HCT116 (cell line): ENCODE results near the gene CA12. TPM values are rescaled to one million over a fixed set of nuclear protein-coding genes. Genes with fewer than 3 reads are reported as not detected.

Source experiments
- ATAC-seq: fragments of 200-7000 bp; cut with Tn5 transposase; 2 replicates; pipeline ENCODE4 v1.9.1; 2020; ENCODE audit warnings: mild to moderate bottlenecking, moderate library complexity
- BruUV-seq: library from RNA; stranded (reverse); fragments of 400-500 nt; replicated peaks from 2 replicates; lab custom pipeline; 2021; lab: Mats Ljungman, UMichigan
- CTCF ChIA-PET: fragments of 300-600 bp; sonication (Branson Sonifier 250); formaldehyde crosslinking; loops from one replicate; lab custom pipeline; 2021; ENCODE audit warnings: antibody characterized with exemption; lab: Charles Lee
- POLR2A ChIA-PET: fragments of 300-600, 350-600 bp; sonication (Branson Sonifier 250); formaldehyde crosslinking; loops from one replicate; lab custom pipeline; 2021; ENCODE audit warnings: antibody characterized with exemption; lab: Charles Lee
- RAD21 ChIA-PET, 2 experiments: fragments of 300-600 bp; sonication (Branson Sonifier 250); formaldehyde crosslinking; loops; one replicate each; lab custom pipeline; 2023; ENCODE audit warnings: low total read pairs in 2 of 2; ENCODE audit not compliant: uncharacterized antibody in 2 of 2, unreplicated experiment in 2 of 2, low non-redundant PET in 1 of 2; lab: Charles Lee
- DNase-seq: peaks from one replicate; pipeline ENCODE4 v3.0.0-alpha.2; 2010; ENCODE audit warnings: low read depth, low spot score
- H2AFZ ChIP-seq: fragments of 200-600 bp; shearing (Covaris generic), sonication (generic); 2 replicates; pipeline ENCODE4 v1.6.1; 2017; ENCODE audit warnings: low read depth, mixed run types, mixed read lengths, antibody characterized with exemption, low read length; ENCODE audit not compliant: poor library complexity, severe bottlenecking
- H3K27ac ChIP-seq: 2 replicates; pipeline ENCODE4 v1.5.1; 2012; ENCODE audit warnings: low read depth, low read length
- H3K27me3 ChIP-seq: fragments of 200-600 bp; sonication (generic); 2 replicates; pipeline ENCODE4 v1.6.1; 2016; ENCODE audit warnings: mixed run types, low read length, mixed read lengths; ENCODE audit not compliant: insufficient read depth
- H3K36me3 ChIP-seq, 2 experiments: fragments of 200-500 bp in 1 of 2; fragments of 200-600 bp in 1 of 2; sonication (Bioruptor generic) in 1 of 2; sonication (generic) in 1 of 2; 2 replicates each; pipeline versions ENCODE4 v1.5.1 to v1.6.1; 2014 to 2016; ENCODE audit warnings: low read length in 2 of 2, inconsistent platforms in 1 of 2, mixed read lengths in 1 of 2, mixed run types in 1 of 2; ENCODE audit not compliant: insufficient read depth in 2 of 2, control insufficient read depth in 1 of 2
- H3K4me1 ChIP-seq, 2 experiments: fragments of 200-600 bp in 1 of 2; sonication (generic) in 1 of 2; 2 replicates each; pipeline versions ENCODE4 v1.5.1 to v1.6.1; 2012 to 2017; ENCODE audit warnings: low read length in 2 of 2, inconsistent platforms in 1 of 2, mild to moderate bottlenecking in 1 of 2, mixed read lengths in 1 of 2, mixed run types in 1 of 2, moderate library complexity in 1 of 2; ENCODE audit not compliant: insufficient read depth in 2 of 2, control insufficient read depth in 1 of 2
- H3K4me2 ChIP-seq: fragments of 200-600 bp; sonication (generic); 2 replicates; pipeline ENCODE4 v1.6.1; 2017; ENCODE audit warnings: mixed run types, low read length, mixed read lengths
- H3K4me3 ChIP-seq, 2 experiments: fragments of 200-600 bp in 1 of 2; sonication (generic) in 1 of 2; replicated peaks in 1 of 2; 2 replicates each; pipeline ENCODE4 v1.5.1; 2011 to 2016; ENCODE audit warnings: low read length in 2 of 2, control low read depth in 1 of 2, low read depth in 1 of 2, mild to moderate bottlenecking in 1 of 2, mixed read lengths in 1 of 2, mixed run types in 1 of 2
- H3K79me2 ChIP-seq: fragments of 200-600 bp; sonication (generic); 2 replicates; pipeline ENCODE4 v1.6.1; 2017; ENCODE audit warnings: mild to moderate bottlenecking, mixed run types, low read length, moderate library complexity, mixed read lengths; ENCODE audit not compliant: insufficient read depth
- H3K9ac ChIP-seq: fragments of 200-600 bp; sonication (generic); 2 replicates; pipeline ENCODE4 v1.6.1; 2016; ENCODE audit warnings: low read length, mixed read lengths
- H3K9me2 ChIP-seq: fragments of 200-600 bp; sonication (generic), shearing (Covaris generic); 2 replicates; pipeline ENCODE4 v1.6.1; 2017; ENCODE audit warnings: mixed run types, mild to moderate bottlenecking, moderate library complexity; ENCODE audit not compliant: insufficient read depth
- H3K9me3 ChIP-seq, 2 experiments: fragments of 200-500 bp in 1 of 2; fragments of 200-600 bp in 1 of 2; sonication (Bioruptor generic) in 1 of 2; sonication (generic) in 1 of 2; 2 replicates each; pipeline ENCODE4 v1.6.1; 2014 to 2017; ENCODE audit warnings: low read length in 2 of 2, mixed read lengths in 2 of 2, inconsistent platforms in 1 of 2, low read depth in 1 of 2, mild to moderate bottlenecking in 1 of 2, mixed run types in 1 of 2, moderate library complexity in 1 of 2; ENCODE audit not compliant: control insufficient read depth in 1 of 2, insufficient read depth in 1 of 2
- H4K20me1 ChIP-seq: fragments of 200-600 bp; sonication (generic), shearing (Covaris generic); 2 replicates; pipeline ENCODE4 v1.6.1; 2017; ENCODE audit warnings: mixed run types, mild to moderate bottlenecking, moderate library complexity; ENCODE audit not compliant: insufficient read depth
- CBX3 ChIP-seq: IDR thresholded peaks from 2 replicates; pipeline ENCODE4 v1.6.1; 2012; ENCODE audit warnings: low read depth
- CEBPB ChIP-seq: IDR thresholded peaks from 2 replicates; pipeline ENCODE4 v1.6.1; 2012; ENCODE audit warnings: low read depth
- ELF1 ChIP-seq: IDR thresholded peaks from 2 replicates; pipeline ENCODE4 v1.6.1; 2012; ENCODE audit warnings: low read depth, borderline replicate concordance
- FOSL1 ChIP-seq: IDR thresholded peaks from 2 replicates; pipeline ENCODE4 v1.6.1; 2012; ENCODE audit warnings: low read depth
- POLR2A ChIP-seq: IDR thresholded peaks from 2 replicates; pipeline ENCODE4 v1.7.0; 2011; ENCODE audit warnings: borderline replicate concordance; ENCODE audit not compliant: insufficient read depth, insufficient read length; ENCODE audit errors: extremely low read depth
- POLR2AphosphoS5 ChIP-seq: IDR thresholded peaks from 2 replicates; pipeline ENCODE4 v1.6.1; 2011; ENCODE audit warnings: mild to moderate bottlenecking, low read depth, low read length, moderate library complexity
- RAD21 ChIP-seq: IDR thresholded peaks from 2 replicates; pipeline ENCODE4 v1.6.1; 2012; ENCODE audit warnings: low read depth, mild to moderate bottlenecking
- TCF7L2 ChIP-seq: IDR thresholded peaks from 2 replicates; pipeline ENCODE4 v1.7.0; 2011; ENCODE audit warnings: borderline replicate concordance, inconsistent platforms; ENCODE audit not compliant: insufficient read depth, insufficient read length; ENCODE audit errors: extremely low read depth
- ZFX ChIP-seq: fragments of 450-650 bp; IDR thresholded peaks from 2 replicates; pipeline ENCODE4 v1.6.1; 2017
- ZNF274 ChIP-seq: fragments of 200-500 bp; sonication (Bioruptor generic); IDR thresholded peaks from 2 replicates; pipeline ENCODE4 v1.6.1; 2014; ENCODE audit warnings: mild to moderate bottlenecking, low read depth, low read length, inconsistent platforms
- intact Hi-C: fragments of 100-400 bp; cut with micrococcal nuclease; formaldehyde crosslinking; loops from 2 replicates; pipeline ENCODE4 v1.10.0; 2022
- total RNA-seq: library from RNA; stranded (reverse); gene quantifications from one replicate; pipeline ENCODE4 v1.2.1, GENCODE V29; 2021; ENCODE audit not compliant: unreplicated experiment
- TF ChIP-seq, protein P1 (sequence below): IDR thresholded peaks from 2 replicates; pipeline ENCODE4 v1.6.1; 2012; ENCODE audit warnings: low read depth
- TF ChIP-seq, protein P2 (sequence below): IDR thresholded peaks from 2 replicates; pipeline ENCODE4 v1.6.1; 2012
- TF ChIP-seq, protein P3 (sequence below), 3 experiments: fragments of 200-600 bp in 1 of 3; sonication (generic) in 1 of 3; IDR thresholded peaks in 2 of 3; conservative IDR thresholded peaks in 1 of 3; 2 replicates each; pipeline ENCODE4 v1.5.1; 2012 to 2017; ENCODE audit warnings: low read depth in 2 of 3, low read length in 2 of 3, antibody characterized with exemption in 1 of 3, borderline replicate concordance in 1 of 3, control low read depth in 1 of 3, mild to moderate bottlenecking in 1 of 3, mixed read lengths in 1 of 3, mixed run types in 1 of 3, moderate library complexity in 1 of 3; ENCODE audit not compliant: insufficient read depth in 1 of 3

The CA12 gene
- total RNA-seq, 1 experiment from 2014 or later, result 1.8 TPM

DNA sequence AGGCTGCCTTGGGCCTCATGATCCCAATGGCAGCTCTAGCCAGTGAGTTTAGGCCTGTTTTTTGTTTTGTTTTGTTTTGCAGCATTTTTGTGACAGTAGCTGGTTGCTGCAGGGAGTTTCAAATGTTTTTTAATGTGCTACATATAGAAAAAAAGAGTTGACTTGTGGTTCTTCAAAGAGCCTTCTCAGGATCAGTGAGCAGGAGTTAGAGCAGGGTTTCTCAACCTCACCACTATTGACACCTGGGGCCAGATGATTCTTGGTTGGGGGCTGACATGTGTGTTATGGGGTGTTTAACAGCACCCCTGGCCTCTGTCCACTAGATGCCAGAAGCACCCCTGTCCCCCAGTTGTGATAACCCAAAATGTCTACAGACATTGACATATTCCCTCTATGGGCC lies 86.3 kb downstream of the CA12 start:
- no peak for DNase-seq
- H4K20me1 ChIP-seq, result no peaks in the 10 kb centered on the region
- ATAC-seq, result no peak
- no peak overlapping the region for H3K4me3 ChIP-seq
- CTCF ChIA-PET, result interaction anchor here (1.3 kb wide), 1 partner anchor 107 kb away, joined by 3 read pairs; no protein-coding TSS in a partner anchor
- H3K9me2 ChIP-seq, result no peaks in the 10 kb centered on the region
- no peaks in the 10 kb centered on the region for H3K36me3 ChIP-seq
- TF ChIP-seq, protein P1, sequence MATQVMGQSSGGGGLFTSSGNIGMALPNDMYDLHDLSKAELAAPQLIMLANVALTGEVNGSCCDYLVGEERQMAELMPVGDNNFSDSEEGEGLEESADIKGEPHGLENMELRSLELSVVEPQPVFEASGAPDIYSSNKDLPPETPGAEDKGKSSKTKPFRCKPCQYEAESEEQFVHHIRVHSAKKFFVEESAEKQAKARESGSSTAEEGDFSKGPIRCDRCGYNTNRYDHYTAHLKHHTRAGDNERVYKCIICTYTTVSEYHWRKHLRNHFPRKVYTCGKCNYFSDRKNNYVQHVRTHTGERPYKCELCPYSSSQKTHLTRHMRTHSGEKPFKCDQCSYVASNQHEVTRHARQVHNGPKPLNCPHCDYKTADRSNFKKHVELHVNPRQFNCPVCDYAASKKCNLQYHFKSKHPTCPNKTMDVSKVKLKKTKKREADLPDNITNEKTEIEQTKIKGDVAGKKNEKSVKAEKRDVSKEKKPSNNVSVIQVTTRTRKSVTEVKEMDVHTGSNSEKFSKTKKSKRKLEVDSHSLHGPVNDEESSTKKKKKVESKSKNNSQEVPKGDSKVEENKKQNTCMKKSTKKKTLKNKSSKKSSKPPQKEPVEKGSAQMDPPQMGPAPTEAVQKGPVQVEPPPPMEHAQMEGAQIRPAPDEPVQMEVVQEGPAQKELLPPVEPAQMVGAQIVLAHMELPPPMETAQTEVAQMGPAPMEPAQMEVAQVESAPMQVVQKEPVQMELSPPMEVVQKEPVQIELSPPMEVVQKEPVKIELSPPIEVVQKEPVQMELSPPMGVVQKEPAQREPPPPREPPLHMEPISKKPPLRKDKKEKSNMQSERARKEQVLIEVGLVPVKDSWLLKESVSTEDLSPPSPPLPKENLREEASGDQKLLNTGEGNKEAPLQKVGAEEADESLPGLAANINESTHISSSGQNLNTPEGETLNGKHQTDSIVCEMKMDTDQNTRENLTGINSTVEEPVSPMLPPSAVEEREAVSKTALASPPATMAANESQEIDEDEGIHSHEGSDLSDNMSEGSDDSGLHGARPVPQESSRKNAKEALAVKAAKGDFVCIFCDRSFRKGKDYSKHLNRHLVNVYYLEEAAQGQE, result no peak
- TF ChIP-seq CBX3 (no peak), POLR2AphosphoS5 (no peak)
- TF ChIP-seq, protein P2, sequence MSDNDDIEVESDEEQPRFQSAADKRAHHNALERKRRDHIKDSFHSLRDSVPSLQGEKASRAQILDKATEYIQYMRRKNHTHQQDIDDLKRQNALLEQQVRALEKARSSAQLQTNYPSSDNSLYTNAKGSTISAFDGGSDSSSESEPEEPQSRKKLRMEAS, result no peak
- TF ChIP-seq, all 23 proteins: peak for 0
- Histone ChIP-seq H3K4me2 (no peak overlapping the region), H3K79me2 (no peaks in the 10 kb centered on the region), H3K9ac (no peak overlapping the region), H3K9me3 (no peaks in the 10 kb centered on the region), H3K27me3 (no peaks in the 10 kb centered on the region), H3K27ac (no peak overlapping the region), H3K4me1 (peaks cover 0 to 7% of the 10 kb centered on the region in 2 experiments; a peak in 2 of 4 replicates), H2AFZ (no peak overlapping the region)
- RAD21 ChIA-PET, result no interaction called here
- intact Hi-C loops, result no loop called here
- BruUV-seq, result no TSS peak
- POLR2A ChIA-PET, result no interaction called here

DNA sequence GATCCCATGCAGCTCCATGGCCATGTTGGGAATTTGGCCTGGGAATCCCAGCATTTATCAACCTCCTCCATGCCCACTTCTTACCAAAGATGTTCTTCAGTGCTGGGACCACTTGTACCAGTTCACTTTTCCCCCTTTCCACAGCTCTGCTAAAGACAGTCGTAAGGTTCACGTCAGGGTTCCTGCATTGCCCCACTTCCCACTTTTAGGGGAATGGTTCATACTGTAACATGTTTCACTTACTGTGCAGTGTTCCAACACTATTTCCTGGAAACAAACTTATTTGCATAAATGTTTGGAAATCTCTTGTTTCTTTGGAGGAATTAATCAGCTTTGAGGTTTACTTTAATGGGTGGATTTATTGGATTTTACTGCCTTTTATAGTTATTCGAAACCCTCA lies 87.3 kb downstream of the CA12 start:
- RAD21 ChIA-PET, result no interaction called here
- no peak overlapping the region for H3K27ac ChIP-seq
- no peaks in the 10 kb centered on the region for H3K79me2 ChIP-seq
- H3K4me1 ChIP-seq, result peaks cover 0 to 7% of the 10 kb centered on the region in 2 experiments; a peak in 2 of 4 replicates
- H3K9ac ChIP-seq, result no peak overlapping the region
- H2AFZ ChIP-seq, result no peak overlapping the region
- no peaks in the 10 kb centered on the region for H3K9me2 ChIP-seq
- POLR2A ChIA-PET, result no interaction called here
- no peak for ATAC-seq
- H4K20me1 ChIP-seq, result no peaks in the 10 kb centered on the region
- DNase-seq, result no peak
- CTCF ChIA-PET, result interaction anchor here (1.3 kb wide), 1 partner anchor 108 kb away, joined by 3 read pairs; no protein-coding TSS in a partner anchor
- no peaks in the 10 kb centered on the region for H3K9me3 ChIP-seq
- no peak overlapping the region for H3K4me2 ChIP-seq
- H3K36me3 ChIP-seq, result no peaks in the 10 kb centered on the region
- no peak overlapping the region for H3K4me3 ChIP-seq
- BruUV-seq, result no TSS peak
- intact Hi-C loops, result no loop called here
- no peaks in the 10 kb centered on the region for H3K27me3 ChIP-seq
- no peak for TF ChIP-seq POLR2AphosphoS5
- TF ChIP-seq TCF7L2, result no peak
- TF ChIP-seq FOSL1, result no peak
- no peak for TF ChIP-seq ZNF274
- TF ChIP-seq ELF1, result no peak
- TF ChIP-seq CBX3, result no peak
- TF ChIP-seq RAD21, result no peak
- TF ChIP-seq CEBPB, result no peak
- TF ChIP-seq, protein P3, sequence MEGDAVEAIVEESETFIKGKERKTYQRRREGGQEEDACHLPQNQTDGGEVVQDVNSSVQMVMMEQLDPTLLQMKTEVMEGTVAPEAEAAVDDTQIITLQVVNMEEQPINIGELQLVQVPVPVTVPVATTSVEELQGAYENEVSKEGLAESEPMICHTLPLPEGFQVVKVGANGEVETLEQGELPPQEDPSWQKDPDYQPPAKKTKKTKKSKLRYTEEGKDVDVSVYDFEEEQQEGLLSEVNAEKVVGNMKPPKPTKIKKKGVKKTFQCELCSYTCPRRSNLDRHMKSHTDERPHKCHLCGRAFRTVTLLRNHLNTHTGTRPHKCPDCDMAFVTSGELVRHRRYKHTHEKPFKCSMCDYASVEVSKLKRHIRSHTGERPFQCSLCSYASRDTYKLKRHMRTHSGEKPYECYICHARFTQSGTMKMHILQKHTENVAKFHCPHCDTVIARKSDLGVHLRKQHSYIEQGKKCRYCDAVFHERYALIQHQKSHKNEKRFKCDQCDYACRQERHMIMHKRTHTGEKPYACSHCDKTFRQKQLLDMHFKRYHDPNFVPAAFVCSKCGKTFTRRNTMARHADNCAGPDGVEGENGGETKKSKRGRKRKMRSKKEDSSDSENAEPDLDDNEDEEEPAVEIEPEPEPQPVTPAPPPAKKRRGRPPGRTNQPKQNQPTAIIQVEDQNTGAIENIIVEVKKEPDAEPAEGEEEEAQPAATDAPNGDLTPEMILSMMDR (IDR thresholded peaks at IDR 0.05 in 2 of 3, conservative IDR thresholded peaks at IDR 0.05 in 1 of 3; ENCODE audit: borderline replicate concordance in 1 of 3, insufficient read depth in 1 of 3, low read depth in 2 of 3, low read length in 2 of 3), result no peak
- TF ChIP-seq POLR2A, result no peak
- TF ChIP-seq ZFX, result no peak
- TF ChIP-seq, protein P2, result no peak
